Measurements from ENCODE around the gene PMM2. TPM values are rescaled to one million over a fixed set of nuclear protein-coding genes. Genes with fewer than 3 reads are reported as not detected.
A peak's percentile ranks its signal among the peaks of the same experiment; 100 is the strongest.

PMM2 gene
- total and polyA plus RNA-seq, 9 of the 15 experiments (the other 6 are each of a cell fraction or from before 2014, with no cell fraction given) = 5.6 to 42.7 (median 25.9) TPM

DNA sequence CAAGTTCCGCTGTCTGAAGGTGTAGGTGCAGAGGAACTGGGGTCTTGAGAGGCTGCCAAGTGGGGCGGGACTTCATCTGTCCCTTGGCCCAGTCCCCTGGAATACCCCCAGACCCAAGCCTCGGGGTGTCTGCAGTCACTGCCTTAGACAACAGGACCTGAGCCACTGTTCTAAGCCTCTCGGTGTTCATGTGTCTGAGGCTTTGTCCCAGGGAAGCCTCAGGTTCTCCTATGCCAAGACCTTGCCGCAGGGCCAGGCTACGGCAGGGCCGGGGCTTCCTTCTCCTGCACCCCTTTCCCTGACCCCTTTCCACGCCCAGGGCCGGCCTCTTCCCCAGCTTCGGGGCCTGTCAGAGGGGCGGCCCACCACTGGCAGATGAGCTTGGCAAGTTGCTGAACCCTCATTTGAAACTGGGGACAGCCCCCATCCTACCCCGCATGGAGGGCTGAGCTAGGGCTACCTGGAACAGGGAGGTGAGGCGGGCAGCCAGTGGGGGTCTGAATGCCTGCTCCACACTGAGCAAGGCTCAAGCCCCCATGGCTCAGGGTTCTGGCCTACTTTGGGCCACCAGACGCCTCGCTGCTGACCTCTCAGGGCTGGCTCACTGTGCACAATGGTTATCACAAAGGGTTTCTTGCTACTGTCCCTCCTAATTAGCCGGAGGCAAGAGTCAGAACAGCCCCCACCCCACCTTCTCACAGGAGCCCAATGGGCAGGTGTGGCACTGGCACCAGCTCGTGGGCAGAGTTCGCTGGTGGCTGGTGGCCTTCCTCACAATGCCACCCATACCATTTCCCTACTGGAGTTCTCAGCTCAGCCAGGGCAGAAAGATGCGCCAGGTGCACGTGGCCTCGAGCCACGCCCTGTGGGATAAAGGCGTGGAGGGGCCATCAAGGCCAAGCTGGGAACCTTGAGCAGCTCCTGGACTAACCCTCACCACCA, 91.6 kb downstream of the PMM2 start:
- no peaks in the 10 kb centered on the region for H3K79me2 ChIP-seq (ENCODE audit: control insufficient read depth, insufficient read depth, low read length)
- WGBS (ENCODE audit: insufficient coverage, low coverage, missing lambda C conversion rate) = 90% methylated on average over 23 of the region's 23 CpGs
- POLR2A ChIA-PET = interaction anchor here (0.9 to 1.1 kb wide), 2 partner anchors 14 to 233 kb away, joined by 3 to 5 read pairs; no protein-coding TSS in a partner anchor
- peaks cover 49% of the 10 kb centered on the region; the same call in 2 of the 3 replicates for H3K36me3 ChIP-seq (ENCODE audit: control insufficient read depth, insufficient read depth, low read length)
- no peak overlapping the region for H3K4me2 ChIP-seq (ENCODE audit: insufficient read depth, low read length)
- ATAC-seq = no peak
- peak; percentile 44 for TF ChIP-seq POLR2A (conservative IDR thresholded peaks at IDR 0.05)
- peak; percentile 74 for TF ChIP-seq POLR2G (IDR thresholded peaks at IDR 0.05; ENCODE audit: low read depth, low read length)
- no peak for TF ChIP-seq TCFL5 (CRISPR knock-in tag; conservative IDR thresholded peaks at IDR 0.05)
- TF ChIP-seq RBM22 (IDR thresholded peaks at IDR 0.05; ENCODE audit: low read depth, low read length, poor library complexity, severe bottlenecking) = peak; percentile 75
- TF ChIP-seq ZNF431 (CRISPR knock-in tag; IDR thresholded peaks at IDR 0.05) = no peak
- H4K20me1 ChIP-seq (replicated peaks; ENCODE audit: control insufficient read depth, insufficient read depth, low read length) = peaks cover 26% of the 10 kb centered on the region; the same call in 1 of the 2 replicates
- H3K4me3 ChIP-seq = no peak overlapping the region
- H2AFZ ChIP-seq (ENCODE audit: low read depth, low read length) = no peak overlapping the region
- DNase-seq (ENCODE audit: extremely low read depth in 1 of 4, low spot score in 3 of 4) = no peak
- no peaks in the 10 kb centered on the region for H3K9me3 ChIP-seq (replicated peaks; ENCODE audit: control insufficient read depth, insufficient read depth, low read depth, low read length)
- H3K9me1 ChIP-seq (ENCODE audit: control insufficient read depth, insufficient read depth, low read length) = peaks cover 4% of the 10 kb centered on the region
- no peak overlapping the region for H3K27ac ChIP-seq (ENCODE audit: extremely low read depth, low read depth, low read length)
- FAIRE-seq = no peak
- no TSS peak for BruUV-seq (replicated peaks)
- H3K9ac ChIP-seq (ENCODE audit: insufficient read depth in 1 of 2, low read depth in 2 of 2, low read length in 2 of 2) = peak overlapping the region in 1 of 2 experiments; percentile 24; a peak in 1 of 4 replicates
- in situ Hi-C loops (cut with MboI) = no loop called here
- intact Hi-C loops (cut with micrococcal nuclease) = no loop called here
- CTCF ChIA-PET (ENCODE audit: low intra/inter-chr PET ratio) = no interaction called here
- peaks cover 6 to 40% of the 10 kb centered on the region in 2 experiments; a peak in 4 of 5 replicates for H3K4me1 ChIP-seq (replicated peaks in 1 of 2; ENCODE audit: control insufficient read depth in 2 of 2, insufficient read depth in 2 of 2, low read length in 2 of 2)
- H3K27me3 ChIP-seq (ENCODE audit: control insufficient read depth in 2 of 2, insufficient read depth in 2 of 2, low read length in 2 of 2) = no peaks in the 10 kb centered on the region

All from K562 (cell line).